Activated T-helper 2 cell treated with anti-CD3 and anti-CD28 coated beads, Interferon-gamma antibody, Interleukin-2, Interleukin-4, amounts not matched to agents 10 μg/mL and 5 μg/mL and 100 μg/mL, durations not matched to agents 14 hours and 24 hours and 36 hours (primary cell): ENCODE results near the gene C16orf95. TPM values are rescaled to one million over a fixed set of nuclear protein-coding genes. Genes with fewer than 3 reads are reported as not detected.

Experiments
- DNase-seq: peaks from one replicate; pipeline ENCODE4 v3.0.0; 2021; ENCODE audit warnings: low spot score
- H3K27ac Mint-ChIP-seq: one replicate; pipeline ENCODE4 v1.8.0; 2021; ENCODE audit warnings: mixed read lengths
- H3K27me3 Mint-ChIP-seq: one replicate; pipeline ENCODE4 v1.8.0; 2021; ENCODE audit warnings: low read depth, mixed read lengths
- H3K36me3 Mint-ChIP-seq: one replicate; pipeline ENCODE4 v1.8.0; 2021; ENCODE audit warnings: low read depth, mixed read lengths
- H3K4me1 Mint-ChIP-seq: one replicate; pipeline ENCODE4 v1.8.0; 2021; ENCODE audit warnings: low read depth, mixed read lengths
- H3K4me3 Mint-ChIP-seq: one replicate; pipeline ENCODE4 v1.8.0; 2021; ENCODE audit warnings: low read depth, mild to moderate bottlenecking, moderate library complexity, mixed read lengths
- H3K9me3 Mint-ChIP-seq: one replicate; pipeline ENCODE4 v1.8.0; 2021; ENCODE audit warnings: mixed read lengths
- intact Hi-C: fragments of 100-400 bp; cut with micrococcal nuclease; formaldehyde crosslinking; loops from one replicate; pipeline ENCODE4 v1.15.1; 2023
- total RNA-seq: library from RNA; stranded (reverse); gene quantifications from 2 replicates; pipeline ENCODE4 v1.2.3, GENCODE V29; 2022

Gene C16orf95
- total RNA-seq, 1 donor from 2014 or later = 12.3 TPM

- Mint-ChIP-seq H3K4me1 (peaks cover 3% of the 10 kb centered on the region), H3K27me3 (no peaks in the 10 kb centered on the region), H3K27ac (no peak overlapping the region), H3K36me3 (peaks cover 29% of the 10 kb centered on the region), H3K9me3 (no peaks in the 10 kb centered on the region), H3K4me3 (no peak overlapping the region)
- DNase-seq = no peak
- intact Hi-C loops = no loop called here
These were observed 39.3 kb upstream of the C16orf95 start for GRCh38 chr16:87356491-87356853.

- intact Hi-C loops = no loop called here
These were observed 36.4 kb upstream of the C16orf95 start for GRCh38 chr16:87353613-87354012.

GRCh38 chr16:87352818-87353217 is 35.6 kb upstream of the C16orf95 start:
- Mint-ChIP-seq H3K27me3 (no peaks in the 10 kb centered on the region), H3K4me1 (no peaks in the 10 kb centered on the region), H3K9me3 (no peaks in the 10 kb centered on the region), H3K4me3 (no peak overlapping the region), H3K27ac (no peak overlapping the region), H3K36me3 (peaks cover 13% of the 10 kb centered on the region)
- no peak for DNase-seq
- intact Hi-C loops = no loop called here

More at GRCh38 chr16:87353613-87354012, 36.4 kb upstream of the C16orf95 start:
- DNase-seq = no peak
- Mint-ChIP-seq H3K27me3 (no peaks in the 10 kb centered on the region), H3K4me3 (no peak overlapping the region), H3K27ac (no peak overlapping the region), H3K4me1 (no peaks in the 10 kb centered on the region), H3K9me3 (no peaks in the 10 kb centered on the region), H3K36me3 (peaks cover 19% of the 10 kb centered on the region)

GRCh38 chr16:87351320-87351698 is 34.1 kb upstream of the C16orf95 start:
- H3K36me3 Mint-ChIP-seq = peaks cover 13% of the 10 kb centered on the region
- H3K4me1 Mint-ChIP-seq = no peaks in the 10 kb centered on the region
- intact Hi-C loops = no loop called here
- no peak for DNase-seq
- H3K4me3 Mint-ChIP-seq = no peak overlapping the region
- H3K27me3 Mint-ChIP-seq = no peaks in the 10 kb centered on the region
- H3K27ac Mint-ChIP-seq = no peak overlapping the region
- no peaks in the 10 kb centered on the region for H3K9me3 Mint-ChIP-seq

- intact Hi-C loops = no loop called here
- DNase-seq = no peak
- Mint-ChIP-seq H3K27me3 (no peaks in the 10 kb centered on the region), H3K27ac (no peak overlapping the region), H3K4me3 (no peak overlapping the region), H3K9me3 (no peaks in the 10 kb centered on the region), H3K36me3 (peaks cover 17% of the 10 kb centered on the region), H3K4me1 (peaks cover under 1% of the 10 kb centered on the region)
These were observed 33.6 kb upstream of the C16orf95 start for GRCh38 chr16:87350681-87351319.

GRCh38 chr16:87350031-87350430 is 32.8 kb upstream of the C16orf95 start:
- no peak for DNase-seq
- Mint-ChIP-seq H3K4me1 (peaks cover 6% of the 10 kb centered on the region), H3K27me3 (no peaks in the 10 kb centered on the region), H3K27ac (no peak overlapping the region), H3K9me3 (no peaks in the 10 kb centered on the region), H3K36me3 (peaks cover 21% of the 10 kb centered on the region), H3K4me3 (no peak overlapping the region)
- intact Hi-C loops = no loop called here

GRCh38 chr16:87348616-87349157 is 31.5 kb upstream of the C16orf95 start:
- no peak for DNase-seq
- intact Hi-C loops = no loop called here
- peaks cover 11% of the 10 kb centered on the region for H3K4me1 Mint-ChIP-seq
- H3K9me3 Mint-ChIP-seq = no peaks in the 10 kb centered on the region
- H3K27me3 Mint-ChIP-seq = no peaks in the 10 kb centered on the region
- H3K27ac Mint-ChIP-seq = no peak overlapping the region
- H3K36me3 Mint-ChIP-seq = peaks cover 21% of the 10 kb centered on the region
- no peak overlapping the region for H3K4me3 Mint-ChIP-seq

- intact Hi-C loops = no loop called here
- Mint-ChIP-seq H3K27ac (no peak overlapping the region), H3K4me3 (no peak overlapping the region), H3K27me3 (no peaks in the 10 kb centered on the region), H3K9me3 (no peaks in the 10 kb centered on the region), H3K4me1 (peaks cover 11% of the 10 kb centered on the region), H3K36me3 (peaks cover 22% of the 10 kb centered on the region)
- DNase-seq = no peak
These were observed 30.9 kb upstream of the C16orf95 start for GRCh38 chr16:87347932-87348615.

- Mint-ChIP-seq H3K36me3 (peaks cover 26% of the 10 kb centered on the region), H3K27me3 (no peaks in the 10 kb centered on the region), H3K9me3 (no peaks in the 10 kb centered on the region), H3K4me1 (peaks cover 11% of the 10 kb centered on the region), H3K4me3 (no peak overlapping the region), H3K27ac (no peak overlapping the region)
- no peak for DNase-seq
- intact Hi-C loops = no loop called here
These were observed 29.4 kb upstream of the C16orf95 start for GRCh38 chr16:87346517-87347060.

- peaks cover 13% of the 10 kb centered on the region for H3K4me1 Mint-ChIP-seq
- H3K4me3 Mint-ChIP-seq = no peak overlapping the region
- intact Hi-C loops = no loop called here
These were observed 28.7 kb upstream of the C16orf95 start for GRCh38 chr16:87345726-87346424.

GRCh38 chr16:87344931-87345631 is 27.9 kb upstream of the C16orf95 start:
- intact Hi-C loops = no loop called here
- Mint-ChIP-seq H3K27ac (peak overlapping the region; percentile 93), H3K4me3 (peak overlapping the region; percentile 56), H3K9me3 (no peaks in the 10 kb centered on the region), H3K27me3 (no peaks in the 10 kb centered on the region), H3K36me3 (peaks cover 33% of the 10 kb centered on the region), H3K4me1 (peaks cover 13% of the 10 kb centered on the region)
- DNase-seq = peak; percentile 43

More at GRCh38 chr16:87345726-87346424, 28.7 kb upstream of the C16orf95 start:
- DNase-seq = no peak
- Mint-ChIP-seq H3K27me3 (no peaks in the 10 kb centered on the region), H3K36me3 (peaks cover 30% of the 10 kb centered on the region), H3K9me3 (no peaks in the 10 kb centered on the region), H3K27ac (peak overlapping the region; percentile 93)

GRCh38 chr16:87344165-87344930 is 27.2 kb upstream of the C16orf95 start:
- DNase-seq = no peak
- H3K36me3 Mint-ChIP-seq = peaks cover 31% of the 10 kb centered on the region
- intact Hi-C loops = no loop called here
- peak overlapping the region; percentile 28 for H3K27ac Mint-ChIP-seq
- peaks cover 13% of the 10 kb centered on the region for H3K4me1 Mint-ChIP-seq
- H3K4me3 Mint-ChIP-seq = peak overlapping the region; percentile 49
- no peaks in the 10 kb centered on the region for H3K9me3 Mint-ChIP-seq
- no peaks in the 10 kb centered on the region for H3K27me3 Mint-ChIP-seq
